DMS 273 (cell line): ENCODE data around the gene FNDC3A.

Experiments
- DNase-seq: peaks from one replicate; lab custom pipeline; 2025; ENCODE audit not compliant: unreplicated experiment; lab: John Stamatoyannopoulos, UW

FNDC3A gene

DNA sequence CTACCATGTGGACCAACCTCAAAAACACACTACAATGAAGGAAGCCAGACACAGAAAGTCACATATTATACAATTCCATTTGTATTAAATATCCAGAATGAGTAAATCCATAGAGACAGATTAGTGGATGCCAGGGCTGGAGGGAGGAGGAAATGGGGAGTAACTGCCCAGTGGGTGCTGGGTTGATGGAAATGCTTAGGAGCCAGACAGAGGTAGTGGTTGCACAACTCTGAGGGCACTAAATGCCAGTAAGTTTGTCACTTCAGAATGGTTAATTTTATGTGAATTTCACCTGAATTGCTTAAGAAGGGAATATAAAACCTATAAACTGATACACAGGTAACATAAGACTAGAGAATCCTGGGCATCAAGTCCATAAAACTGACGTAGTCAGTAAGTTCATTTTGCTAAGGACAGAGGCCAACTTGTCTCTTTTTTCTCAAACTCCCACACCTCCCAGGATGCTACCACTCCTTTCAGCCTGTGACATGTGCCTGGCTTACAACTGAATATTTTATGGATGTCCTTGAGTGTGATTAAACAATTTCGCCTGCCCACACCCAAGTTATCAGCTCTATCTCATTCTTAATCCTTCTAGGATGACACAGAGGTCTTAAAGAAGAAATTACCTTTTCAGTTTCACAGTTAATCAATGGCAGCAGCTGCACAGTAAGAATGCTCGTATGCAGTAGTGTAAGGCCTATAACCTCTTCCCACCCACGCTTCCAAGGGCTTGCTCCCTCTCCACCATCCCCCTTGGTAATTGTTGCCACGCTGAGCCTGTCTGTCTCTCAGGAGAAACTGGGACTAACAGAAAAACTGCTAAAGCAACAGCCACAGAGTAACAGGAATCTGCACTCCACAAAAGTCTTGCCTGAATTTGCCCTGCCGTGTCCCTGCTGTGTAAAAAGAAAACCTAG is 238.5 kb downstream of the FNDC3A start:
- DNase-seq = no peak

DNA sequence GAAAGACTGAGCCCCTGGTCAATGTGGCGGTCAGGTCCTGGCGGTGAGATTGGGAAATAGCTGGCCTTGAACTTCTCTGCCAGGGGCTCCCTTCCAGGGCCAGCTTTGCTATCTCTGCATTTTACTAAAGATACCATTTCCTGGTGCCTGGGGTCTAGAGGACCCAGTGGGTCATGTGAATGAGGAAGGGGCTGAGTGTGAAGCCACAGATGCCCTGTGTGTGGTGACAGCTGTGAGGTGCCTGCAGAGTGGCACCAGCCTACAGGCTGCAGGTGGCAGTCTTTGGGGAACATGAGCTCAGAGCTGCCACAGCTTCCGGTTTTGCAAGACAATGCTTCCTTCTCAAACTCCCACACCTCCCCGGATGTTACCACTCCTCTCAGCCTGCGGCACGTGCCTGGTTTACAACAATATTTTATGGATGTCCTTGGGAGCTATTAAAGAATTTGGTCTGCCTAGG is 239.2 kb downstream of the FNDC3A start:
- DNase-seq = peak; percentile 32

DNA sequence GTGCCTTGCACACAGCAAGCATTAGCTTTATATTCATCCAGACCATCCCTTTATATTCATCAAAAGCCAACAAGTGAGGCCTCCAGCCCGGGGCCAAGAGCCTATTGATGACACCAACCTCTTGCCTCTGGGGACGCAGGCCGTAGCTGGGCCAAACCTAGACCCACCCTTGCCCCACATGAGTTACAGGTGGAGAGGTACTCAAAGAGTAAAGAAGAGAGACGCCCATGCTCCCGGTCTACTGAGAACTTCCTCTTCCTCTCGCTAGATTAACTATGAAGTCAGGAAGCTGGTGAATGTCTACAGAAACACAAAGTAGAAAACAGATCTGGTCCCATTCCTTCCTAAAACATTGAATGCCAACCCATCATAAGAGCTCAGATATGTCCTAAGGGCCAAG is 240.6 kb downstream of the FNDC3A start:
- DNase-seq = no peak

DNA sequence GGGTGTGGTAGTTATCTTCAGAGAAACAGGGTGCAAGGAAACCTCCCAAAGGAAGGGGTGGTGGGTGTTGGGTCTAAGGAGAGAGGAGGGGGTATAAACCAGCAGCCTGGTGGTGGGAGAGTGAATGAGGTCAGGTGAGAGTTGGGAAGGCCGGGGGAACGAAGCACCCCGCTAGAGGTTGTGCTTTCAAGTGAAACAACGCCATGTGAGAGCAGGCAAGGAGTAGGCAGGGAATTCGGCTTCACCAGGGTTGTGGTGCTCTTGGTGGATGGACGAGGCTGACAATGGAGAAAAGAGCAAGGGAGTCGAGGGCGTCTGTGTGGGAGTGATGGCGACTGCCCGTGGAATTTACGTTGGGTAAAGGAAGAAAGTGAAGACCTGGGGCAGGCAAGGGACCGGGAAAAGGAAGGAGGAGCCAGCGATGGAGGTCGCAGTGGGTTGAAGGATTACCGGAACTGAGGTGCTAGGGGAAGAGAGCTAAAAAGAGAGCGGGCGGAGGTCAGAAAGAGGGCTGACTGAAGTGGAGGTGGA is 242.3 kb downstream of the FNDC3A start:
- no peak for DNase-seq

DNA sequence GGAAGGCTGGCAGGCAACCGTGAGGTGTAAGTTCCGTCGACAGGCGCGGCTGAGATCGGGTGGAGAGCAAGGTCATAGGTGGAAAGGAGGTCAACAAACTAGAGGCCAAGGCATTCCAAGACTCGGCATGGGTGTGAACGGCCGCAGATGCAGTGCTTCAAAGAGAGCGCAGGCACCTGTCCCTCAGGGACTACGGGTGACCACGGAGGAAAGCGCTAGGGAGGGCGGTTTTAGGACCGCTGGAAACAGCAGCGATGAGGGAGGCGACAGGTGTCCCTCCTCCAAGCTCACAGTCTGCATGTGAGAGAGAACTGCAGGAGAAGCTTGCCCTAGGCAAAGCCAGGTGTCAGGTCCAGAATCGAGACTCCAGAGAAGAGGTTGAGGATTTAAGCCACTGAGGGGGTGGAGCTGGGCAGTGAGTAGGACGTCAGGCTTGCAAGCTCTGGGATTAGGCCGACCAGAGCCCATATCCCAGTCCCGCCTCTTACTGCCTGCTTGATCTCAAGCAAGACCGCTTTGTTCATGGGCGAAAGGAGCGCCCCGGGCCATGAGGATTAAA is 242.9 kb downstream of the FNDC3A start:
- DNase-seq = no peak

DNA sequence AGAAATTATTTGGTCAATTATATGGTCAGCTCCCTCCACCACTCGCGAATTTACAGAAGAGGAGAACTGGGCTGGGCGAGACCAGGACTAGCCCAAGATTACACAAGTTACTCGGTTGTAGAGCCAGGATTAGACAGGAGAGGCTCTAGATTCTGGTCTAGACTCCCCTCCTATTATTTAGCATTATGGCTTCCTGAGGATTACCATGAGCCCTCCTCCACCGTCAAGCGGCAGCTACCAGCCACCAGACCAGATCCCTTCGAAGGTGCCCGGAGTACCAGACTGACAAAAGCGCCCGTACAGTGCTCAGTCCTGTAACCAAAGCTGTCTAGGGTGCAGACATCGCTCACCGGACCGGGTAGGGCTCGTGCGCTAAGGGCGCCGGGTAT is 243.9 kb downstream of the FNDC3A start:
- no peak for DNase-seq

DNA sequence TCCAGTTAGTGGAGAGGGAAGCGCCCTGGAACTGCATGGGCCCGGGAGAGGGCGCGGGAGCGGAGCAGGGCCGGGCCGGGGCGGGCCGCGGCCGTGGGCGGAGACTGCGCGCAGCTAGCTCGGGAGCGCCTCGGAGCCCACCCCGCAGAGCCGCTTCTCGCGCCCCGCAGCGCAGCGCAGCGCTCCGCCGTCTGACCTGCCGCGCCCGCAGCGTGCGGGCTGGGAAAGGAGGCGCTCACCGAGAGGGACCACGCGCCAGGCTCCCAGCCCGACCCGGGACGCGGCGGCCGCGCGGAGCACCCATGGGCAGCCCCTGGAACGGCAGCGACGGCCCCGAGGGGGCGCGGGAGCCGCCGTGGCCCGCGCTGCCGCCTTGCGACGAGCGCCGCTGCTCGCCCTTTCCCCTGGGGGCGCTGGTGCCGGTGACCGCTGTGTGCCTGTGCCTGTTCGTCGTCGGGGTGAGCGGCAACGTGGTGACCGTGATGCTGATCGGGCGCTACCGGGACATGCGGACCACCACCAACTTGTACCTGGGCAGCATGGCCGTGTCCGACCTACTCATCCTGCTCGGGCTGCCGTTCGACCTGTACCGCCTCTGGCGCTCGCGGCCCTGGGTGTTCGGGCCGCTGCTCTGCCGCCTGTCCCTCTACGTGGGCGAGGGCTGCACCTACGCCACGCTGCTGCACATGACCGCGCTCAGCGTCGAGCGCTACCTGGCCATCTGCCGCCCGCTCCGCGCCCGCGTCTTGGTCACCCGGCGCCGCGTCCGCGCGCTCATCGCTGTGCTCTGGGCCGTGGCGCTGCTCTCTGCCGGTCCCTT is 244.5 kb downstream of the FNDC3A start, which contains the start of gene MLNR:
Gene MLNR, plus strand, starts transcription at position 303 of the 820 bp plus-strand sequence. Its CDS starts 0 bp downstream, at position 303.
- DNase-seq = peak; percentile 81

DNA sequence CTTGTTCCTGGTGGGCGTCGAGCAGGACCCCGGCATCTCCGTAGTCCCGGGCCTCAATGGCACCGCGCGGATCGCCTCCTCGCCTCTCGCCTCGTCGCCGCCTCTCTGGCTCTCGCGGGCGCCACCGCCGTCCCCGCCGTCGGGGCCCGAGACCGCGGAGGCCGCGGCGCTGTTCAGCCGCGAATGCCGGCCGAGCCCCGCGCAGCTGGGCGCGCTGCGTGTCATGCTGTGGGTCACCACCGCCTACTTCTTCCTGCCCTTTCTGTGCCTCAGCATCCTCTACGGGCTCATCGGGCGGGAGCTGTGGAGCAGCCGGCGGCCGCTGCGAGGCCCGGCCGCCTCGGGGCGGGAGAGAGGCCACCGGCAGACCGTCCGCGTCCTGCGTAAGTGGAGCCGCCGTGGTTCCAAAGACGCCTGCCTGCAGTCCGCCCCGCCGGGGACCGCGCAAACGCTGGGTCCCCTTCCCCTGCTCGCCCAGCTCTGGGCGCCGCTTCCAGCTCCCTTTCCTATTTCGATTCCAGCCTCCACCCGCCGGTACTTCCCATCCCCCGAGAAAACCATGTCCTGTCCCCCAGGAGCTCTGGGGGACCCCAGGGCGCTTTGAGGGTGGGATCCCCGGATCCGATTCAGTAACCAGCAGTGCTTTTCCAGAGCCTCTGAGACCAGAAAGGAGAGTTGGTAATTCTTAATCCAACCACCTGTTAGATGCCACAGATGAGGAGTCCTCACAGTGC is 245.3 kb downstream of the FNDC3A start:
- no peak for DNase-seq

DNA sequence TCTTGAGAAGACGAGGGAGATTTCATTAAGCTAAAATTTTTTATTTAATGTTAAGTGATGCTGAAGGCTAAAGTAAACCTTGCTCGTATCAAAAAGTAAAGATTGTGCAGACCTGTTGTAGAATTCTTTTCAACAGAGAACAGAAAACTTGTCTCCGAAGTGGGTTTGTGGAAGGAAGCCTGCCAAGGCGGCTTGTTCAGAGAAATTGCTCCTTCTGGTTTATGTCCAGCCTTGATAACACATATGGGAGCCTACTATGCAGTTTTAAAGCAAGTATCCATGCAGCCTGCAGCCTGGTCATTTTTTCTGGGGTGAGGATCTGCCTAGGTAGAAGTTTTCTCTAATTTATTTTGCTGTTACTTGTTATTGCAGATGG is 245.9 kb downstream of the FNDC3A start:
- no peak for DNase-seq

DNA sequence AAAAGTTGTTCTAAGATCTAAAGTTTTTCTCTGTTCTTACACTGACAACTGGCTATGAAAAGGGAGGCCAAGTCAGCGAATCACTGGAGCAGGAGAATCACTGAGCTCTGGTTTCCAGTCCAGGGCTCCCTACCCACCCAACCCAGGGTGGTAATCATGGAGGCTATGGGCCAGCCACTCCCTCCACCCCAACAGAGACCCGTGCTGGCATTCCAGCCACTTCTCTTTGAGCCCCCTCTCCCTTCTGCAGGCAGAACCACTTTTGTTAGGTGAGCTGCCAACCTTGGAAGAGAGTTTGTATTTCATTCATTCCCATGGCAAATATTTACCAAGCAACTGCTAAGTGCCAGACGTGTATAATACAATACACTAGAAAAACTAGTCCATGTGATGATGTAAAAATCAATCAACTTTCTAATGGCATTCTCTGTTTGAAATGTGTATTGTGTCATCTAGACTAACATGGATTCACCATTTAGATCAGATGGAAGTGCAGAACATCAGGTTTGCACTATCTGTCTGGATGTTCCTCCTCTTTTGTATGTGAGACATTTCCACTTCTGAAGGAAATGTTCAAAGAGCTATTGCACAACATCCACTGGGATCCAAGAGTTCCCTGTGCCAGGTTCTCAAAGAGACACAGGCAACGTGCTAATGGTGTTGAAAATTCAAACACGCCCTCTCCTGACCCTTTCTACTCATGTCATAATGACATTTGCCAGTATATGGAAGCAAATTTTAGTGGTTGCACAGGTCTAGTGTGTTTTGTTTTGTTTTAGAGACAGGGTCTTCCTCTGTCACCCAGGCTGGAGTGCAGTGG is 249.7 kb downstream of the FNDC3A start:
- no peak for DNase-seq

DNA sequence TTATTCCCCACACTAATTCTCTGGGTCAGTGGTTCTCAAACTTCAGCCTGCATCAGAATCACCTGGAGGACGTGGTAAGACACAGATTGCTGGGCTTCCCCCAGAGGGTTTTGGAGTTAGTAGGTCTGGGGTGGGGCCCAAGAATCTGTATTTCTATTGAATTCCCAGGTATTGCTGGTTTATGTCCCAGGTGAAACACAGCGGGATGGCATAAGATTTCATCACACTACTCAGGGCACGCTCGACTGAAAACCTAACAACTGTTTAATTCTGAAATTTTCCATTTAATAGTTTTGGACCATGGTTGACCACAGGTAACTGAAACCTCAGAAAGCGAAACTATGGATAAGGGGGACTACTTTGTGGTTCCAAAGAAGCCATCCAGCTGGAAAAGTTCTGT is 250.9 kb downstream of the FNDC3A start:
- DNase-seq = no peak

DNA sequence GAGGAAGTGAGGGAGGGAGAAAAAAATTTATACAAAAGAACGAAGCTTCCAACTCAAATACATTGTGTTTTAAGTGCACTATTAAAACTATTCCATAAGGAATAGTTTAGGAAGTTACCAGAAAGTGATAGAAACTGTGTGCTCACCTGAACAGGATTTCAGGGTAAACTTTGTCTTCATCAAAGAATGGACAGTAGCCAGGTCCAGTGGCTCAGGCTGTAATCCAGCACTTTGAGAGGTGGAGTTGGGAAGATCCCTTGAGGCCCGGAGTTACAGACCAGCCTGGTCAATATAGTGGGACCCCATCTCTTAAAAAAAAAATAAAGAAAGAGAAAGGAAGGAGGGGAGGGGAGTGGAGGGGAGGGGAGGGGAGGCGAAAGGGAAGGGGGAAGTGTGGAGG is 259.0 kb downstream of the FNDC3A start:
- no peak for DNase-seq

DNA sequence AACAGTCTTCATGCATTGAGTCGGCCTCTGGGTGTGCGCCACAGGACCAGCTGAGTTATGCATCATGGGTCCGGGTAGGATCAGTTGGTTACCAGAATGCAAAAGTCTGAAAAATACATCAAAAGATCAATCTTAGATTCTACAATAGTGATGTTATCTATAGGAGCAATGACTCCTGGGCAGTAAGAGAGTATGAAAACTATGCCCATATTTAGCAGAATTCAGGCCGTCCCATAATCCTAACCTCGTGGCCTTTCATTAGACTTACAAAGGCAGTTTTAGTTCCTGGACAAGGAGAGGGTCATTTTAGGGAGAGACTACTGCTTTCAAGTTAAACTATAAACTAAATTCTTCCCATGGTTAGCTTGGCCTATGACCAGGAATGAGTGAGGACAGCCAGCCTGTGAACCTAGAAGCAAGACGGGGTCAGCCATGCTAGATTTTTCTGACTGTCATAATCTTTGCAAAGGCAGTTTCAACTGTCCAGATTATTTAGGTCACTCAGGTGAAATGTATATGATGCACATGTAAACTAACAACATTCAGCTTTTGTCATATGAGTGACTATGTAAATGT is 260.2 kb downstream of the FNDC3A start:
- no peak for DNase-seq

DNA sequence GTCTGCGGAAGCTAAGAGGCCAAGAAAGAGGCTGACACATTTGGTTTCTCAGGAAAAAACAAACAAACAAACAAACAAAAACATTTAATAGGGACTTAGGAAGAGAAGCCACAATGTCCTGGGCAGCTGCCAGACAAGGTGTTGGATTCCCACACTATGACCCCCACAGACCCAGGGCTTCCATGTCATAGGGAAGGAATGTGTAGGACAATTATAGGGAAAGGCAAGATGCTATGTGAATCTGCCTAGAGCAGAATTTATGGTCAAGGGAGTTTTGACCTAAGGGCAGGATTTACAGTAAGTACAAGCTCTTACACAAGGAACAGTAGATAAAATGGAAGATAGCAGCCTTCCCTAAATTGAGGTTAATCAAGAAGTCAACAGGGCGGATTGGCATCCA is 262.9 kb downstream of the FNDC3A start:
- DNase-seq = no peak

DNA sequence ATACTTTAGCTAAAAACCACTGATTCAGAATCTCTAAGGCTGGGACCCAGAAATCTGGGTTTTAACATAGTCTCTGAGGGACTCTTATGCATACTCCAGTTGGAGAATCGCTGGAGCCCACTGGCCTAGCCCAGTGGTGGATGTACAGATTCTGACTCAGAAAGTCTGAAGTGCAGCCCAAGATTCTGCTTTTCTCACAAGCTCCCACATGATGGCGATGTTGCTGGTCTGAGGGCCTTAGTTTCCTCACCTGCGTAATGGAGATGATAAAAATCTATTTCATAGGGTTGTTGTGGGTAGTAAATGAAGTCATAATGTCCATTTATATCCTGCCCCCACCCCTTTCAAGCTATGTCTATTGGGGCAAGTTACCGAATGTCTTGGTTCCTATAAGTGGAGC is 264.3 kb downstream of the FNDC3A start:
- DNase-seq = peak; percentile 48

DNA sequence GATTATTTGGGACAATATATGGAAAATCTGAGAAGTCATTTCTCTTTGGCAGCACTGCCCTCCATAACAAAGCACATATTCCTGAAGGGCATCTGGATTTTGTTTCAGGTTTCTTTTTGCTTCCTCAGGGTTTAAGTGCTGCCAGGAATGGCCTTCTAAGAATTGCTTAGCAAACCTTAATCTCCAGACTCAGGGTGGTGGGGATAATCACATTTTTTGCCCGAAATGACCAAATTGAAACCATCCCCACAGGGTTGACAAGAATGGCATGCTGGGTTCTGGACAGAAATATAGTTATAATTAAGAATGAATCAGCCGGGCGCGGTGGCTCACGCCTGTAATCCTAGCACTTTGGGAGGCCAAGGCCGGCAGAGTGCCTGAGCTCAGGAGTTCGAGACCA is 265.6 kb downstream of the FNDC3A start:
- DNase-seq = no peak

DNA sequence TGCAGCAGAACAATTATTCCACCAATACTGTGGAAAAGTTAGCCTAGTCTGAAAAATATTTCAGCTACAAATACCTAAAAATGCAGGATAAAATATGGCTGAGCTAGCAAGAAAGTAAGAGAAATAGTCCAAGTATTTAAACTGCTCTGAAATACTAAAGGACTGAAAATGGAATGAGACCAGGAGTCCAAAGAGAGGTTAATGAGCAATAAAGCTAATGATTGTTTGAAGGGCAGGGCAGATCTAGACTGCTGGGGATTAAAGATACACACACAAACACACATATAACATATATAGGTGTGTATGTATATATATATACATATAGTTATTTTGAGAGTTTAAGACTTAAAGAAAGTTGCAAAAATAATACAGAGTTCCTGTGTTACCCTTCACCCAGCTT is 269.4 kb downstream of the FNDC3A start:
- no peak for DNase-seq

DNA sequence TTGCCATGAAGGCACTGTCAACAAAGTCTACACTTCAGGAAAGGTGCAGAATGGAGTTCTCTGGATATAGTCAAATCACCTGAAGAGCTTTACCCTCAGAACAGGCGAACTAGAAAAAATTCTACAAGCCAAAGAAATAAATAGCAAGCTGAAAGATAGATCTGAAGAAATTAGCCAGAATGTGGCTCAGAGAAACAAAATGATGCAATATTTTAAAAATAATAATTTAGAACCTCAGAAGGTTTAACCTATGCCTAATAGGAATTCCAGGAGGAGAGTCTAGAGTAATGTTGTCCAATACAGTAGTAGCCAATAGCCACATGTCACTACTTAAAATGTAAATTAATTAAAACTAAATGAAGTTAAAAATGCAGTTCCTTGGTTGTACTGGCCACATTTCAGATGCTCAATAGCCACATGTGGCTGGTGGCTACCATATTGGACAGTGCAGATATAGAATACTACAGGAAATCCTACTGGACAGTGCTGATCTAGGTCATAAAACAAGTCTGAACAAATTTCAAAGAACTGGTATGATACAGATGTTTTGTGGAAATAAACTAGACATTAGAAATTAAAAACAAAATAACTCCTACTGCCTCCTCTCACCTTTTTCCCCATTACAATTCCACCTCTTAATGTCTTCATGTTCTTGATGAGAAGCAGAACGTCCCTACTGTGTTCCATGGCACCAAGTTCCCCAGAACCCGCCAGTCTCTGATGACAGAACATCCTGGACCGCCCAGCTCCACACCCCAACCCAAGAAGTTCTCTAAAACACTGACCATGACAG is 271.3 kb downstream of the FNDC3A start:
- no peak for DNase-seq
